GM19239 (cell line): ENCODE measurements around the gene TRIM45.

Experiments
- DNase-seq: peaks from one replicate; pipeline ENCODE4 v3.0.0; 2011; ENCODE audit warnings: low spot score; ENCODE audit not compliant: insufficient read length
- FAIRE-seq: peaks from 2 replicates; lab custom pipeline; 2011; peaks lifted over from hg19 to GRCh38; lab: Jason Lieb, UNC

The TRIM45 gene

GRCh38 chr1:117067533-117068370, 53.8 kb downstream of the TRIM45 start:
- DNase-seq (no peak), FAIRE-seq (no peak)

GRCh38 chr1:117066367-117066766, 55.2 kb downstream of the TRIM45 start:
- DNase-seq, result no peak
- no peak for FAIRE-seq

GRCh38 chr1:117061986-117062415, 59.5 kb downstream of the TRIM45 start:
- FAIRE-seq, result peak; percentile 66
- DNase-seq, result no peak
